Measurements from ENCODE around the gene SLC16A8. TPM values are rescaled to one million over a fixed set of nuclear protein-coding genes. Genes with fewer than 3 reads are reported as not detected.

SLC16A8 gene
- total and polyA plus RNA-seq, 10 of the 15 experiments (the other 5 are each of a cell fraction or from before 2014, with no cell fraction given) = not detected

DNA sequence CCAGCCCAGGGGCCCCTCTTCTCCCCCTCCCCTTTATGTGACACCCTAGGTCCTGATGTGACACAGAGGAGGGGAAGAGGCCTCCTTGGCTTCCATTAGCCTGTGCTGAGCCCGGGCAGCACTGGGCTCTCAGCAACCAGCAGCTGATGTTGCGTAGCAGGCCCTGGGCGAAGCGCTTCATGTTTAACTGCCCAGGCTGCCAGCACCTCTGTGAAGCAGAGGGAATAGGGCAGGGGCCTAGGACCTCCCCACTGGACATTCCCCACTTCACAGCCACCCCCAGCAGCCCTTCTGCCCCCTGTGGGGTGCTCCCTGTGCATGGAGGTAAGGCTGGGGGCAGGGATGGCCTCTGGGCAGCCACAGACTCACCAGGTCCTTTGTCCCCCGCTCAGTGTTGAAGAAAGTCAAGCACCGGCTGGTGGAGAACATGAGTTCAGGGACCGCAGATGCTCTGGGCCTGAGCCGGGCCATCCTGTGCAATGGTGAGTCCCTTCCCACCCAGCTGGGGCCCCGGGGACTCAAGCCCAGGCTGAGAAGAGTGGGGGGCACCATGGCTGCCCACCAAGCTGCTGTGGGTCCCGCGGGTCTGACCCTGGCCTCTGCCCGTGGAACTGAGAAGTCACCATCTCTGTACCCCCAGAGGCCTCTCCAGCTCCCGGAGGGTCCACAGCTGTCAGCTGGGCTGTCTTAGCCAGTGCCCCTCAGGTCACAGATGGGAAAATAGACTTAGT lies 15.2 kb downstream of the SLC16A8 start:
- POLR2A ChIA-PET = interaction anchor here (0.5 kb wide), 1 partner anchor 277 kb away, joined by 6 read pairs; no protein-coding TSS in a partner anchor
- 83% methylated on average over 13 of the region's 13 CpGs for WGBS (ENCODE audit: insufficient coverage, insufficient replicate concordance, low lambda C conversion rate, missing lambda C conversion rate)
- intact Hi-C loops (cut with micrococcal nuclease; ENCODE audit: unreplicated experiment) = no loop called here
- TF ChIP-seq NFYB (IDR thresholded peaks at IDR 0.05; ENCODE audit: insufficient read depth, low read depth, low read length) = no peak
- TF ChIP-seq, protein P1, sequence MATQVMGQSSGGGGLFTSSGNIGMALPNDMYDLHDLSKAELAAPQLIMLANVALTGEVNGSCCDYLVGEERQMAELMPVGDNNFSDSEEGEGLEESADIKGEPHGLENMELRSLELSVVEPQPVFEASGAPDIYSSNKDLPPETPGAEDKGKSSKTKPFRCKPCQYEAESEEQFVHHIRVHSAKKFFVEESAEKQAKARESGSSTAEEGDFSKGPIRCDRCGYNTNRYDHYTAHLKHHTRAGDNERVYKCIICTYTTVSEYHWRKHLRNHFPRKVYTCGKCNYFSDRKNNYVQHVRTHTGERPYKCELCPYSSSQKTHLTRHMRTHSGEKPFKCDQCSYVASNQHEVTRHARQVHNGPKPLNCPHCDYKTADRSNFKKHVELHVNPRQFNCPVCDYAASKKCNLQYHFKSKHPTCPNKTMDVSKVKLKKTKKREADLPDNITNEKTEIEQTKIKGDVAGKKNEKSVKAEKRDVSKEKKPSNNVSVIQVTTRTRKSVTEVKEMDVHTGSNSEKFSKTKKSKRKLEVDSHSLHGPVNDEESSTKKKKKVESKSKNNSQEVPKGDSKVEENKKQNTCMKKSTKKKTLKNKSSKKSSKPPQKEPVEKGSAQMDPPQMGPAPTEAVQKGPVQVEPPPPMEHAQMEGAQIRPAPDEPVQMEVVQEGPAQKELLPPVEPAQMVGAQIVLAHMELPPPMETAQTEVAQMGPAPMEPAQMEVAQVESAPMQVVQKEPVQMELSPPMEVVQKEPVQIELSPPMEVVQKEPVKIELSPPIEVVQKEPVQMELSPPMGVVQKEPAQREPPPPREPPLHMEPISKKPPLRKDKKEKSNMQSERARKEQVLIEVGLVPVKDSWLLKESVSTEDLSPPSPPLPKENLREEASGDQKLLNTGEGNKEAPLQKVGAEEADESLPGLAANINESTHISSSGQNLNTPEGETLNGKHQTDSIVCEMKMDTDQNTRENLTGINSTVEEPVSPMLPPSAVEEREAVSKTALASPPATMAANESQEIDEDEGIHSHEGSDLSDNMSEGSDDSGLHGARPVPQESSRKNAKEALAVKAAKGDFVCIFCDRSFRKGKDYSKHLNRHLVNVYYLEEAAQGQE (IDR thresholded peaks at IDR 0.05; ENCODE audit: low read depth, low read length) = no peak
- TF ChIP-seq, protein P2, sequence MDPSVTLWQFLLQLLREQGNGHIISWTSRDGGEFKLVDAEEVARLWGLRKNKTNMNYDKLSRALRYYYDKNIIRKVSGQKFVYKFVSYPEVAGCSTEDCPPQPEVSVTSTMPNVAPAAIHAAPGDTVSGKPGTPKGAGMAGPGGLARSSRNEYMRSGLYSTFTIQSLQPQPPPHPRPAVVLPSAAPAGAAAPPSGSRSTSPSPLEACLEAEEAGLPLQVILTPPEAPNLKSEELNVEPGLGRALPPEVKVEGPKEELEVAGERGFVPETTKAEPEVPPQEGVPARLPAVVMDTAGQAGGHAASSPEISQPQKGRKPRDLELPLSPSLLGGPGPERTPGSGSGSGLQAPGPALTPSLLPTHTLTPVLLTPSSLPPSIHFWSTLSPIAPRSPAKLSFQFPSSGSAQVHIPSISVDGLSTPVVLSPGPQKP (IDR thresholded peaks at IDR 0.05; ENCODE audit: low read depth, low read length) = no peak
- no peak for TF ChIP-seq SMAD5 (IDR thresholded peaks at IDR 0.05; ENCODE audit: low read depth)
- TF ChIP-seq, protein P3, sequence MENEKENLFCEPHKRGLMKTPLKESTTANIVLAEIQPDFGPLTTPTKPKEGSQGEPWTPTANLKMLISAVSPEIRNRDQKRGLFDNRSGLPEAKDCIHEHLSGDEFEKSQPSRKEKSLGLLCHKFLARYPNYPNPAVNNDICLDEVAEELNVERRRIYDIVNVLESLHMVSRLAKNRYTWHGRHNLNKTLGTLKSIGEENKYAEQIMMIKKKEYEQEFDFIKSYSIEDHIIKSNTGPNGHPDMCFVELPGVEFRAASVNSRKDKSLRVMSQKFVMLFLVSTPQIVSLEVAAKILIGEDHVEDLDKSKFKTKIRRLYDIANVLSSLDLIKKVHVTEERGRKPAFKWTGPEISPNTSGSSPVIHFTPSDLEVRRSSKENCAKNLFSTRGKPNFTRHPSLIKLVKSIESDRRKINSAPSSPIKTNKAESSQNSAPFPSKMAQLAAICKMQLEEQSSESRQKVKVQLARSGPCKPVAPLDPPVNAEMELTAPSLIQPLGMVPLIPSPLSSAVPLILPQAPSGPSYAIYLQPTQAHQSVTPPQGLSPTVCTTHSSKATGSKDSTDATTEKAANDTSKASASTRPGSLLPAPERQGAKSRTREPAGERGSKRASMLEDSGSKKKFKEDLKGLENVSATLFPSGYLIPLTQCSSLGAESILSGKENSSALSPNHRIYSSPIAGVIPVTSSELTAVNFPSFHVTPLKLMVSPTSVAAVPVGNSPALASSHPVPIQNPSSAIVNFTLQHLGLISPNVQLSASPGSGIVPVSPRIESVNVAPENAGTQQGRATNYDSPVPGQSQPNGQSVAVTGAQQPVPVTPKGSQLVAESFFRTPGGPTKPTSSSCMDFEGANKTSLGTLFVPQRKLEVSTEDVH (IDR thresholded peaks at IDR 0.05; ENCODE audit: low read depth, partially characterized antibody) = no peak
- no peak for TF ChIP-seq SPI1 (IDR thresholded peaks at IDR 0.05; ENCODE audit: borderline replicate concordance, insufficient read depth, low read depth, low read length)
- TF ChIP-seq, protein P4, sequence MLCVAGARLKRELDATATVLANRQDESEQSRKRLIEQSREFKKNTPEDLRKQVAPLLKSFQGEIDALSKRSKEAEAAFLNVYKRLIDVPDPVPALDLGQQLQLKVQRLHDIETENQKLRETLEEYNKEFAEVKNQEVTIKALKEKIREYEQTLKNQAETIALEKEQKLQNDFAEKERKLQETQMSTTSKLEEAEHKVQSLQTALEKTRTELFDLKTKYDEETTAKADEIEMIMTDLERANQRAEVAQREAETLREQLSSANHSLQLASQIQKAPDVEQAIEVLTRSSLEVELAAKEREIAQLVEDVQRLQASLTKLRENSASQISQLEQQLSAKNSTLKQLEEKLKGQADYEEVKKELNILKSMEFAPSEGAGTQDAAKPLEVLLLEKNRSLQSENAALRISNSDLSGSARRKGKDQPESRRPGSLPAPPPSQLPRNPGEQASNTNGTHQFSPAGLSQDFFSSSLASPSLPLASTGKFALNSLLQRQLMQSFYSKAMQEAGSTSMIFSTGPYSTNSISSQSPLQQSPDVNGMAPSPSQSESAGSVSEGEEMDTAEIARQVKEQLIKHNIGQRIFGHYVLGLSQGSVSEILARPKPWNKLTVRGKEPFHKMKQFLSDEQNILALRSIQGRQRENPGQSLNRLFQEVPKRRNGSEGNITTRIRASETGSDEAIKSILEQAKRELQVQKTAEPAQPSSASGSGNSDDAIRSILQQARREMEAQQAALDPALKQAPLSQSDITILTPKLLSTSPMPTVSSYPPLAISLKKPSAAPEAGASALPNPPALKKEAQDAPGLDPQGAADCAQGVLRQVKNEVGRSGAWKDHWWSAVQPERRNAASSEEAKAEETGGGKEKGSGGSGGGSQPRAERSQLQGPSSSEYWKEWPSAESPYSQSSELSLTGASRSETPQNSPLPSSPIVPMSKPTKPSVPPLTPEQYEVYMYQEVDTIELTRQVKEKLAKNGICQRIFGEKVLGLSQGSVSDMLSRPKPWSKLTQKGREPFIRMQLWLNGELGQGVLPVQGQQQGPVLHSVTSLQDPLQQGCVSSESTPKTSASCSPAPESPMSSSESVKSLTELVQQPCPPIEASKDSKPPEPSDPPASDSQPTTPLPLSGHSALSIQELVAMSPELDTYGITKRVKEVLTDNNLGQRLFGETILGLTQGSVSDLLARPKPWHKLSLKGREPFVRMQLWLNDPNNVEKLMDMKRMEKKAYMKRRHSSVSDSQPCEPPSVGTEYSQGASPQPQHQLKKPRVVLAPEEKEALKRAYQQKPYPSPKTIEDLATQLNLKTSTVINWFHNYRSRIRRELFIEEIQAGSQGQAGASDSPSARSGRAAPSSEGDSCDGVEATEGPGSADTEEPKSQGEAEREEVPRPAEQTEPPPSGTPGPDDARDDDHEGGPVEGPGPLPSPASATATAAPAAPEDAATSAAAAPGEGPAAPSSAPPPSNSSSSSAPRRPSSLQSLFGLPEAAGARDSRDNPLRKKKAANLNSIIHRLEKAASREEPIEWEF (IDR thresholded peaks at IDR 0.05; ENCODE audit: insufficient replicate concordance, low read depth, low read length) = no peak

More for the DNA sequence above, 15.2 kb downstream of the SLC16A8 start:
- in situ Hi-C loops (cut with MboI) = no loop called here
- no peaks in the 10 kb centered on the region for H3K27me3 ChIP-seq (replicated peaks in 1 of 2; ENCODE audit: control insufficient read depth in 2 of 2, insufficient read depth in 2 of 2, low read length in 1 of 2)
- H3K79me2 ChIP-seq (ENCODE audit: control insufficient read depth, insufficient read depth, low read length) = no peaks in the 10 kb centered on the region
- RAD21 ChIA-PET (ENCODE audit: unreplicated experiment) = interaction anchor here (0.5 to 1.0 kb wide), 3 partner anchors 16 to 188 kb away, joined by 3 to 4 read pairs (median 3); no protein-coding TSS in a partner anchor
- DNase-seq (ENCODE audit: low read depth, low spot score) (no peak), FAIRE-seq (no peak), ATAC-seq (no peak)
- no peaks in the 10 kb centered on the region; a peak in 3 of 4 replicates for H3K36me3 ChIP-seq (ENCODE audit: control insufficient read depth in 2 of 2, insufficient read depth in 2 of 2, low read length in 1 of 2)
- H3K4me2 ChIP-seq (ENCODE audit: control insufficient read depth, insufficient read depth) = no peak overlapping the region
- no TSS peak for BruUV-seq (replicated peaks)
- H4K20me1 ChIP-seq (ENCODE audit: control insufficient read depth, insufficient read depth) = no peaks in the 10 kb centered on the region
- H3K9ac ChIP-seq (ENCODE audit: control insufficient read depth, insufficient read depth, low read length) = no peak overlapping the region
- no peak overlapping the region for H2AFZ ChIP-seq (ENCODE audit: control insufficient read depth, low read depth, low read length)
- H3K4me1 ChIP-seq (ENCODE audit: control insufficient read depth, insufficient read depth, low read length) = no peaks in the 10 kb centered on the region
- no peak overlapping the region for H3K27ac ChIP-seq (ENCODE audit: control insufficient read depth, insufficient read depth)
- H3K4me3 ChIP-seq = no peak overlapping the region
- CTCF ChIA-PET = interaction anchor here (3.1 kb wide), 1 partner anchor 16 kb away, joined by 17 read pairs; no protein-coding TSS in a partner anchor
- H3K9me3 ChIP-seq (replicated peaks; ENCODE audit: control insufficient read depth, insufficient read depth, low read length) = no peaks in the 10 kb centered on the region
- SMC1A ChIA-PET (ENCODE audit: uncharacterized antibody, unreplicated experiment) = interaction anchor here (0.9 kb wide), 1 partner anchor 60 kb away, joined by 3 read pairs; no protein-coding TSS in a partner anchor

Measured in GM12878 (cell line).